Endometrium (tissue), 2 donors: Measurements from ENCODE around the gene ZNF772.
A peak's percentile ranks its signal among the peaks of the same experiment; 100 is the strongest.
"Not testable (repeated sequence)": the region's sequence is repeated elsewhere in the genome, so short reads cannot be mapped to it uniquely, and the experiment has no call there.

Source experiments
- FAIRE-seq: peaks from 2 replicates; lab custom pipeline; 2012; peaks lifted over from hg19 to GRCh38; lab: Jason Lieb, UNC
- donor health status: control.
- donor health status: control.

The ZNF772 gene

GRCh38 chr19:57477191-57478008, at the start of gene ZNF772:
Gene ZNF772, minus strand, starts transcription at chr19:57477566. Its CDS starts 257 bp downstream, at chr19:57477309.
- peak; percentile 82 for FAIRE-seq

- FAIRE-seq = not testable (repeated sequence)
Measured at GRCh38 chr19:57518021-57518420, 40.7 kb upstream of the ZNF772 start.

GRCh38 chr19:57515255-57515654, 37.9 kb upstream of the ZNF772 start:
- no peak for FAIRE-seq

GRCh38 chr19:57512845-57513244, 35.5 kb upstream of the ZNF772 start:
- no peak for FAIRE-seq

- FAIRE-seq = no peak
Measured at GRCh38 chr19:57511484-57511883, 34.1 kb upstream of the ZNF772 start.

GRCh38 chr19:57506163-57506562, 28.8 kb upstream of the ZNF772 start:
- FAIRE-seq = no peak

- FAIRE-seq = not testable (repeated sequence)
Measured at GRCh38 chr19:57500400-57500799, 23.0 kb upstream of the ZNF772 start.

GRCh38 chr19:57499680-57500395, 22.5 kb upstream of the ZNF772 start, which contains the start of gene ZNF773:
Gene ZNF773, plus strand, starts transcription at chr19:57499938. Its CDS starts 143 bp downstream, at chr19:57500081.
- FAIRE-seq = peak; percentile 66

- FAIRE-seq = not testable (repeated sequence)
Measured at GRCh38 chr19:57499332-57499679, 21.9 kb upstream of the ZNF772 start.

- FAIRE-seq = not testable (repeated sequence)
Measured at GRCh38 chr19:57488299-57488644, 10.9 kb upstream of the ZNF772 start.

GRCh38 chr19:57487477-57488298, 10.3 kb upstream of the ZNF772 start, which contains the start of gene ZNF419:
Gene ZNF419, plus strand, starts transcription at chr19:57487750. Its CDS starts 201 bp downstream, at chr19:57487951.
- FAIRE-seq = peak; percentile 72

GRCh38 chr19:57473646-57474045, 3.7 kb downstream of the ZNF772 start:
- FAIRE-seq = no peak

GRCh38 chr19:57466489-57466888, 10.9 kb downstream of the ZNF772 start:
- FAIRE-seq = no peak

GRCh38 chr19:57465680-57466381, 11.5 kb downstream of the ZNF772 start:
- FAIRE-seq = no peak

GRCh38 chr19:57452307-57452706, 25.1 kb downstream of the ZNF772 start:
- no peak for FAIRE-seq

- no peak for FAIRE-seq
Measured at GRCh38 chr19:57443121-57443696, 34.2 kb downstream of the ZNF772 start.

- FAIRE-seq = no peak
Measured at GRCh38 chr19:57441979-57442752, 35.2 kb downstream of the ZNF772 start.

- FAIRE-seq = no peak
Measured at GRCh38 chr19:57438925-57439324, 38.4 kb downstream of the ZNF772 start.

GRCh38 chr19:57437931-57438330, 39.4 kb downstream of the ZNF772 start:
- FAIRE-seq = no peak

GRCh38 chr19:57436417-57436816, 40.9 kb downstream of the ZNF772 start:
- no peak for FAIRE-seq
